Activated B cell treated with CpG ODN at 0.5 μM for 24 hours (primary cell): ENCODE results near the gene PHF21A. TPM values are rescaled to one million over a fixed set of nuclear protein-coding genes. Genes with fewer than 3 reads are reported as not detected.
A peak's percentile ranks its signal among the peaks of the same experiment; 100 is the strongest.

Source experiments
- ATAC-seq: fragments of 200-7000 bp; cut with Tn5 transposase; one replicate; pipeline ENCODE4 v1.10.0; 2021; ENCODE audit warnings: low read depth, mild to moderate bottlenecking, moderate library complexity
- CTCF ChIA-PET: fragments of 350-600 bp; sonication (Branson Sonifier 250); formaldehyde crosslinking; loops from one replicate; lab custom pipeline; 2021; ENCODE audit warnings: antibody characterized with exemption; lab: Charles Lee
- POLR2A ChIA-PET: fragments of 350-600 bp; sonication (Branson Sonifier 250); formaldehyde crosslinking; loops from one replicate; lab custom pipeline; 2021; ENCODE audit warnings: antibody characterized with exemption; lab: Charles Lee
- DNase-seq: peaks from one replicate; pipeline ENCODE4 v3.0.0; 2022
- H3K27ac Mint-ChIP-seq: one replicate; pipeline ENCODE4 v1.8.0; 2020; ENCODE audit warnings: mixed read lengths
- H3K27me3 Mint-ChIP-seq: one replicate; pipeline ENCODE4 v1.8.0; 2021; ENCODE audit warnings: mixed read lengths
- H3K36me3 Mint-ChIP-seq: one replicate; pipeline ENCODE4 v1.8.0; 2021; ENCODE audit warnings: low read depth, mixed read lengths
- H3K4me1 Mint-ChIP-seq: one replicate; pipeline ENCODE4 v1.8.0; 2021; ENCODE audit warnings: mixed read lengths
- H3K4me3 Mint-ChIP-seq: one replicate; pipeline ENCODE4 v1.8.0; 2020; ENCODE audit warnings: mild to moderate bottlenecking, mixed read lengths
- H3K9me3 Mint-ChIP-seq: one replicate; pipeline ENCODE4 v1.8.0; 2020; ENCODE audit warnings: mixed read lengths
- intact Hi-C: fragments of 100-400 bp; cut with micrococcal nuclease; formaldehyde crosslinking; loops from one replicate; pipeline ENCODE4 v1.15.1; 2024
- total RNA-seq: library from RNA; stranded (reverse); gene quantifications from 2 replicates; pipeline ENCODE4 v1.2.3, GENCODE V29; 2022
- TF ChIP-seq, protein P1 (sequence below): fragments of 200-600 bp; IDR thresholded peaks from one replicate; pipeline ENCODE4 v1.8.0; 2022; ENCODE audit warnings: antibody characterized with exemption, mild to moderate bottlenecking

Gene PHF21A
- total RNA-seq, 1 donor from 2014 or later: 71.0 TPM

DNA sequence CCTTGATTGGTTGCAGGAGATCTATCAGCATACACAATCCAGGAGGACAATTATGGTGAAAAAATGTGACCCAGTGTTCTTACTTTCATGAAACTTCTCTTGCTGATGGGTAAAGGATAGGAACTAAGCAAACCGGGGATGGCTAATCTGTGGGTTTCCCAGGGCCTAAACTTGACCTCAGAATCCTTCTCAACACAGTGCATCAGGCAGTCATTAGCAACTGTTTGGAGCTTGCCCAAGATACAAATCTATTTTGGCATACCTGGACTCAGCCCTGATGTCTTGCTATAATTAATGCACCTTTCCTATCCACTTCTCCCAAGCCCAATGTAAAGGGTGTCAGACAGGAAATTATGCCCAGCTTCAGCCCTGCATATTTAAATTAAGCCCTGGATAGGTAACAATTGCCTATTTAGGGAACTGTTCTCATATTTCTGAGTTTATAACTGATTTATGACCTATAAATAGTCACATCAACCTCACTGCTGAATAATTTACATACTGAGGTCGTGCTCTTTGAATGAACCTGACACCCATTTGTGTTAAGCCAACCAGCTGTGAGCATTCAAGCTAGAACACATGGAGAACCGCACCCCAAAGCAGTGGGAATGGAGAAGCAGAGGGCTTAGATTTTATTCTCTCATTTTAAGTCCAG, 9.2 kb upstream of the PHF21A start:
- Mint-ChIP-seq H3K9me3 (no peaks in the 10 kb centered on the region), H3K27ac (no peak overlapping the region), H3K4me3 (no peak overlapping the region), H3K27me3 (no peaks in the 10 kb centered on the region), H3K36me3 (no peaks in the 10 kb centered on the region), H3K4me1 (peaks cover 7% of the 10 kb centered on the region)
- CTCF ChIA-PET: no interaction called here
- ATAC-seq: no peak
- TF ChIP-seq, protein P1, sequence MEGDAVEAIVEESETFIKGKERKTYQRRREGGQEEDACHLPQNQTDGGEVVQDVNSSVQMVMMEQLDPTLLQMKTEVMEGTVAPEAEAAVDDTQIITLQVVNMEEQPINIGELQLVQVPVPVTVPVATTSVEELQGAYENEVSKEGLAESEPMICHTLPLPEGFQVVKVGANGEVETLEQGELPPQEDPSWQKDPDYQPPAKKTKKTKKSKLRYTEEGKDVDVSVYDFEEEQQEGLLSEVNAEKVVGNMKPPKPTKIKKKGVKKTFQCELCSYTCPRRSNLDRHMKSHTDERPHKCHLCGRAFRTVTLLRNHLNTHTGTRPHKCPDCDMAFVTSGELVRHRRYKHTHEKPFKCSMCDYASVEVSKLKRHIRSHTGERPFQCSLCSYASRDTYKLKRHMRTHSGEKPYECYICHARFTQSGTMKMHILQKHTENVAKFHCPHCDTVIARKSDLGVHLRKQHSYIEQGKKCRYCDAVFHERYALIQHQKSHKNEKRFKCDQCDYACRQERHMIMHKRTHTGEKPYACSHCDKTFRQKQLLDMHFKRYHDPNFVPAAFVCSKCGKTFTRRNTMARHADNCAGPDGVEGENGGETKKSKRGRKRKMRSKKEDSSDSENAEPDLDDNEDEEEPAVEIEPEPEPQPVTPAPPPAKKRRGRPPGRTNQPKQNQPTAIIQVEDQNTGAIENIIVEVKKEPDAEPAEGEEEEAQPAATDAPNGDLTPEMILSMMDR: no peak
- intact Hi-C loops: no loop called here
- DNase-seq: no peak
- POLR2A ChIA-PET: no interaction called here

DNA sequence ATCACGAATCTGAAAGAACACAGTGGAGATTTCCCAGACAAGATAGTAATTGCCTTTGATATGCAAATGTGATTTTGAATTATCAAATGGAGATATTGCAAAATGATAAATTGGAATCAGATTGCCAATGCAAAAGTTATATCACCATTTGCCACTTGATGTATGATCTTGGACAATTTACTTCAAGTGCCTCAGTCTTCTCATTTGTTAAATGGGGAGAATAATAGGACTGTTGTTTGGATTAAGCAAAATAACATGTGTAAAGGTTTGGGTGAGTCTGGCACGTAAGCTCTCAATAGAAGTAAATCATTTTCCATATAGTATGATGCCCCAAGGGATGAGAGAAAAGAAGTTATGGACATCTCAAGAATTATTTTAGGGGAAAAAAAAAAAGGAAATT, 7.9 kb upstream of the PHF21A start:
- Mint-ChIP-seq H3K4me1 (peaks cover 7% of the 10 kb centered on the region), H3K27me3 (no peaks in the 10 kb centered on the region), H3K9me3 (no peaks in the 10 kb centered on the region), H3K27ac (no peak overlapping the region), H3K36me3 (no peaks in the 10 kb centered on the region), H3K4me3 (no peak overlapping the region)
- CTCF ChIA-PET: no interaction called here
- intact Hi-C loops: loop anchor here (10.0 kb wide), 1 partner anchor 176 kb away; no protein-coding TSS in a partner anchor
- TF ChIP-seq, protein P1: no peak
- DNase-seq (no peak), ATAC-seq (no peak)
- POLR2A ChIA-PET: no interaction called here

- intact Hi-C loops: loop anchor here (10.0 kb wide), 1 partner anchor 178 kb away; no protein-coding TSS in a partner anchor
- CTCF ChIA-PET: no interaction called here
- Mint-ChIP-seq H3K36me3 (no peaks in the 10 kb centered on the region), H3K27ac (no peak overlapping the region), H3K27me3 (no peaks in the 10 kb centered on the region), H3K4me1 (peaks cover 11% of the 10 kb centered on the region), H3K4me3 (no peak overlapping the region), H3K9me3 (no peaks in the 10 kb centered on the region)
- POLR2A ChIA-PET: no interaction called here
- TF ChIP-seq, protein P1: no peak
- ATAC-seq: peak; percentile 68
- DNase-seq: no peak
Observed at GRCh38 chr11:46127150-46127638, 5.9 kb upstream of the PHF21A start.

DNA sequence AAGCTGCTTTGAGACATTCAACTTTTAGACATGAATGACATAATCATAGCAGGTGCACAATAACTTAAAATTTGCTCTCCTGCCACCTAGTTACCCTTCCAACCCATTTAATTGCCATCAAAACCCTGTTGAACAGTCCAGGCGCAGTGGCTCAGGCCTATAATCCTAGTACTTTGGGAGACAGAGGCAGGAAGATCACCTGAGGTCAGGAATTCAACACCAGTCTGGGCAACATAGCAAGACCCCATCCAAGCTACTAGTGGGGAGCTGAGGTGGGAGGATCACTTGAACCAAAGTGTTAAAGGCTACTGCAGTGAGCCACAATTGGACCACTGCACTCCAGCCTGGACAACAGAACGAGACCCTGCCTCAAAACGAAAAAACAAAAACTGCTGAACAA, 4.0 kb upstream of the PHF21A start:
- TF ChIP-seq, protein P1: no peak
- Mint-ChIP-seq H3K4me1 (peaks cover 9% of the 10 kb centered on the region), H3K27ac (no peak overlapping the region), H3K9me3 (no peaks in the 10 kb centered on the region), H3K36me3 (peaks cover 4% of the 10 kb centered on the region), H3K4me3 (no peak overlapping the region), H3K27me3 (no peaks in the 10 kb centered on the region)
- ATAC-seq: no peak
- POLR2A ChIA-PET: no interaction called here
- no peak for DNase-seq
- intact Hi-C loops: loop anchor here (10.0 kb wide), 1 partner anchor 180 kb away; no protein-coding TSS in a partner anchor
- CTCF ChIA-PET: no interaction called here

- DNase-seq (no peak), ATAC-seq (no peak)
- ChIA-PET CTCF (interaction anchor here (0.6 kb wide), 1 partner anchor 25 kb away, joined by 3 read pairs; no protein-coding TSS in a partner anchor), POLR2A (interaction anchor here (1.1 to 1.3 kb wide), 2 partner anchors 9 to 40 kb away, joined by 3 to 9 read pairs; no protein-coding TSS in a partner anchor)
- TF ChIP-seq, protein P1: no peak
- H3K36me3 Mint-ChIP-seq: peaks cover 12% of the 10 kb centered on the region
- H3K27ac Mint-ChIP-seq: no peak overlapping the region
- H3K4me3 Mint-ChIP-seq: no peak overlapping the region
- intact Hi-C loops: loop anchor here (5.0 to 10.0 kb wide), 3 partner anchors 114 to 206 kb away; partner anchors contain the start of gene PEX16
- no peaks in the 10 kb centered on the region for H3K9me3 Mint-ChIP-seq
- peaks cover 23% of the 10 kb centered on the region for H3K4me1 Mint-ChIP-seq
- H3K27me3 Mint-ChIP-seq: no peaks in the 10 kb centered on the region
Observed at GRCh38 chr11:46122945-46123715, 1.9 kb upstream of the PHF21A start.
